NCI-H345 treated with DMSO at 0.1 percent for 48 hours (cell line): ENCODE results near the gene PCDHB10.

Experiments
- DNase-seq: peaks from one replicate; lab custom pipeline; 2025; ENCODE audit not compliant: unreplicated experiment; lab: John Stamatoyannopoulos, UW

The PCDHB10 gene

GRCh38 chr5:141236516-141237313 is 44.6 kb downstream of the PCDHB10 start:
- DNase-seq, result no peak

- no peak for DNase-seq
Measured at GRCh38 chr5:141241496-141241895, 49.3 kb downstream of the PCDHB10 start.
